ENCODE measurements around the gene RFPL2.
"Not testable (repeated sequence)": the region's sequence is repeated elsewhere in the genome, so short reads cannot be mapped to it uniquely, and the experiment has no call there.

Gene RFPL2

DNA sequence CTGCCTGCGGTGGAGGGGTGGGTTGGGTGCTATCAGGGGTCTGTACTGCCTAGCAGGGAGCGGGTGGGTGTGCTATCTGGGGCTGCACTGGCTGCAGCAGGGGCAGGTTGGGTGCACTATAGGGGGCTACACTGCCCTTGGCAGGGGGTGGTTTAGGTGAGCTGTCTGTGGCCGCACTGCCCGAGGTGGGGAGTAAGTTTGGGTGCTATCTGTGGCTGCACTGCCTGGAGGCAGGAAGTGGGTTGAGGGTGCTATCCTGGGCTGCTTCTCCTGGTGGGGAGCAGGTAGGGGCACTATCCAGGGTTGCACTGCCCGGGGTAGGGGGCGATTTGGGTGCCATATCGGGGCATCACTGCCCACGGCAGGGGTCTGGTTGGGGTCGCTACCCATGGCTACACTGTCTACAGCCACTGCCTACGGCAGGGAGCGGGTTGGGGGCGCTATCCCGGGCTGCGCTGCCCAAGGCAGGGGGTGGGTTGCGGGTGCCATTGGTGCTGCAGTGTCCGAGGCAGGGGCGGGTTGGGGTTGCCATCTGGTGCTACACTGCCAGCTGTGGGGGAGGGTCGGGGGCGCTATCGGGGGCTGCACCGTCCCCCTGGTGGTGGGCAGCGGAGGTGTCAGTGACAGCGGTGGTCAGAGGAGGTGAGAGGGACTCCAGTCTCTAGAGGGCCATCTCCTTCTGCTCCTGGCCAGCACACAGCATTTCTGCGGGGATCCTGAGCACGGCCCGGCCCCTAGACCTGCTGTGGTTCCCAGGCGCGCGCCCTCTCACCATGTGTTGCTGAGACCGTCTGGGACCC, 1.3 kb upstream of the RFPL2 start:
- no peak for DNase-seq

DNA sequence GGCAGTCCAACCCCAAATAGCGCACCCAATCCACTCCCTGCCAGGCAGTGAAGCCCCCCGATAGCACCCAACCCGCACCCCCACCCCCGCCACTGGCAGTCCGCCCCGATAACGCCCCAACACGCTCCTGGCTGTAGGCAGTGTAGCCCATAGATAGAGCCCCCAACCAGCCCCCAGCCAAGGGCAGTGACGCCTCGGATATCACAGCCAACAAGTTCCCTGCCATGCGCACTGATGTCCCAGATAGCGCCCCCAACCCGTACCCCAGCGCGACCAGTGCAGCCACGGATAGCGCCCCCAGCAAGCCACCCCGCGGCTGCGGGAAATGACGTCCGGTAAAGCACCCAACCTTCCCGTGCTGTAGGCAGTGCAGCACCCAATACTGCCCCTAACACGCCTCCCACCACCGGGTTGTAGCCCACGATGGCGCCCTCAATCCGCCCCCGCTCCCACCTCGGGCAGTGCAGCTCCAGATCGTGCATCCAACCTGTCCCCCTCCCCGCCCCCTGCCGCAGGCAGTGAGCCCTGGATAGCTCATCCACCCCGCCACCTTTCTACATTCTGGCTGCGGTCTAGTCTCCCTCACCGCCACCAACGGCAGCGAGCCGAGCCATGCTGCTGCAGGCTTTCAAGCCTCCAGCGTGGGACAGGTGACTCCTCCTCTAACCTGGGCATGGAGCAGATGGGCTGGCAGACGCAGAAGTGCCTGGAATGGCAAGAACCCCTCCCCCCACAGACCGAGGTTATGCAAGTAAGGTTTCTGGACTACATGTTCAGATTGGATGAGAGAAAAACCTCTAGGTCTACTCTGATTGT, 625 bp downstream of the RFPL2 start:
- DNase-seq = peak; percentile 40

DNA sequence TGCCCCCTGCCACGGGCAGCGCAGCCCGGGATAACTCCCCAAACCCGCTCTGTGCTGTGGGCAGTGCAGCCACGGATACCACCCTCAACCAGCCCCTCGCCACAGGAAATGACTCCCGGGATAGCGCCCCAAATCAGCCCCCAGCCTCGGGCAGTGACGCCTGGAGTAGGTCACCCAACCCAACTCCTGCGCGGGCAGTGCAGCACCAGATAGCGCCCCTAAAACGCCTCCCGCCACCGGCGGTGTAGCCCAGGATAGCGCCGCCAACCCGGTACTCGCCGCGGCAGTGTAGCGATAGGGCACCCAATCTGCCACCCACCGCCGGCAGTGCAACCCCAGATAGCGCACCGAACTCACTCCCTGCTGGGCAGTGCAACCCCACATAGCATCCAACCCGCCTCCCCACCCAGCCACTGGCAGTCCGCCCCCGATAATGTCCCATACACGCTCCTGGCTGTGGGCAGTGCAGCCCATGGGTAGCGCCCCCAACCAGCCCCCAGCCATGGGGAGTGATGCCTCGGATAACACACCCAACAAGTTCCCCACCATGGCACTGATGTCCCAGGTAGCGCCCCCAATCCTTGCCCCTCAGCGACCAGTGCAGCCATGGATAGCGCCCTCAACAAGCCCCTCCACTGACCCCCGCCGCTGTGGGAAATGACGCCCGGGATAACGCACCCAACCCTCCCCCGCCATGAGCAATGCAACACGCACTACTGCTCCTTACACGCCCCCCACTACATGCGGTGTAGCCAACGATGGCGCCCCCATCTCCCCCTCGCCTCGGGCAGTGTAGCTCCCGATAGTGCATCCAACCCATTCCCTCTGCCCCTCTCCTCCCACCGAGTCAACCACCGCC, 1.5 kb downstream of the RFPL2 start:
- DNase-seq = peak; percentile 35

DNA sequence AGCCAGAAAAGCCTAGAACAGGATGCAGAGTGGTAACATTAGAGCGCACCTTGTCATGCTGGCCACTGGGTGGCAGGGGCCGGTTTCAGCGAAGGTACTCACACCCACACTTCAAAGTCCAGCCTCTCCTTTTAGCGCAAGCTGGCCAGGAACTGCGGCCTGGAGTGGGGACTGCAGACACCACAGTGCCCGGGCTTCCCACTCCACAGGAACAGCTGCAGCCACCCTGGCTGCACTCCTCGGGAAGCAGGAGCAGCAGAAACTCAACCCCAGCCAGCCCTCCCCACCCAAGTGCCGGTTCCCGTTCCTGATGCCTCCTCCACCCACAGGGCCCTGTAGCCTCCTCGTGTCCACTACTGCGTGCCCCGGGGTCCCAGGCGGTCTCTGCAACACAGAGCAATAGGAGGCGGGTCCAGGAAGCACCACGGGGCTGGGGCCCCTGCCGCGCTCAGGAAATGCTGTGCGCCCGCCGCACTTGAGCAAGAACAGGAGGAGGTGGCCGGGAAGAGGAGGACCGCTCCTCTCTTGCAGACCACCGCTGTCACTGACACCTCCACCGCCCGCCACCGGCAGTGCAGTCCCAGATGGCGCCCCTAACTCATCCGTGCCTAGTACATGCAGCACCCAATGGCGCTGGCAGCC, 2.2 kb downstream of the RFPL2 start:
- peak; percentile 54 for DNase-seq

DNA sequence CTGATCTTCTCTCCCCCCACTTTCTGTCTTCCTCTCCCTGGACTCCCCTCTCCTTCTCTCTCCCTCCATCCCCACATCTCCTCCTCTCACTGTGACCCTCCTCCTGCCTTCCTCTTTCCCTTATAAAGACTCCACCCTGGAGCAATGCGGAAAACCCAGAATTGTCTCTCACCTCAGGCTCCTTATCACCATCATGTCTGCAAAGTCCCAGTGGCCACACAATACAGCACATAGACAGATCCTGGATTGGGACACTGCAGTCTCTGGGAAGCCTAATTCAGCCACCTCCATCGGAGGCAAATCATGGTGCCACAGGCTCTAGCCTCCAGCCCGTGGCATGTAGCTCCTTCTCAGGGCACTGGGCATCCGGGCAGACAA, 2.7 kb downstream of the RFPL2 start:
- DNase-seq = no peak

DNA sequence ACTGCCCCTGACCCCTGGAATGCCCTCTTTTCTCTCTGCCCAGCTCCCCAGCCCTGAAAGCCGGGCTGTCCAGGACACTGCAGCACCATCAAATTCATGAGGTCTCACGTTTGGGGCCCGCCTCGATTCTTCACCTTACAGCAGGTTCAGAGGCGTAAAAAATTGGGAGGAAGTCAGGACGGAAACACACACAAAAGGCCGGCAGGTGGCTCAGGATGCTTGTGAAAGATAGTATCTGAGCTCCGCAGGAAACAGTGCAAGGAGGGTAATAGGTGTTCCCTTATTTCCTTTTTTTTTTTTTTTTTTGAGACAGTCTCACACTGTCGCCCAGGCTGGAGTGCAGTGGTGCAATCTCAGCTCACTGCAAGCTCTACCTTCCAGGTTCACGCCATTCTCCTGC, 4.1 kb downstream of the RFPL2 start:
- peak; percentile 15 for DNase-seq

DNA sequence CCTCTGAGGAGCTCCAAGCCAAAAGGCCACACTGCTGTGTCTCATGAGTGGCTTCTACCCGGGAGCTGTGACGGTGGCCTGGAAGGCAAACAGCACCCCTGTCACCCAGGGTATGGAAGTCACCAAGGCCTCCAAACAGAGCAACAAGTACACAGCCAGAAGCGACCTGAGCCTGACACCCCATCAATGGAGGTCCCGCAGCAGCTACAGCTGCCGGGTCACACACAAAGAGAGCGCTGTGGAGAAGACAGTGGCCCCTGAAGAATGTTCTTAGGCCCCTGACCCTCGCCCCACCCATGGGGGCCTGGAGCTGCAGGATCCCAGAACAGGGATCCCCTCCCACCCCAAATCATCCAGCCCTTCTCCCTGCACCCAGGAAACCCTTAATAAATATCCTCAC, 4.9 kb downstream of the RFPL2 start:
- DNase-seq = no peak

DNA sequence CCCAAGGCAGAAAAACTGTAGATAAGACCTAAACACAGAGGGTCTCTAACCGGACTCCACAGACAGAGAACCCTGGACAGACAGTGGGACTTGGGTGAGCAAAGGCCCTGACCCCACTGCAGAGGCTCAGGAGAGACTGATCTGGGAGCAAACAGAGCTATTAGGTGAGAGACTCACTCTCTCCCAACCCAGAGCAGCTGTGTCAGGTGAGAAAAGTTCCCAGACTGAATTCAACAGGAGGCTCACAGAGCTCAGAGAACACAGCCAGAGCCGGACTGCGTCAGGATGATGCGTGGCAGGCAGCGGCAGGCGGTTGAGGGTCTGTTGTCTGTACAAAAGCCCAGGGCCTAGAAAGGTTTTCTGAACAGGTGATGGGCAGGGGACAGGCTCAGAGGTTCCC, 5.5 kb downstream of the RFPL2 start:
- DNase-seq = no peak

DNA sequence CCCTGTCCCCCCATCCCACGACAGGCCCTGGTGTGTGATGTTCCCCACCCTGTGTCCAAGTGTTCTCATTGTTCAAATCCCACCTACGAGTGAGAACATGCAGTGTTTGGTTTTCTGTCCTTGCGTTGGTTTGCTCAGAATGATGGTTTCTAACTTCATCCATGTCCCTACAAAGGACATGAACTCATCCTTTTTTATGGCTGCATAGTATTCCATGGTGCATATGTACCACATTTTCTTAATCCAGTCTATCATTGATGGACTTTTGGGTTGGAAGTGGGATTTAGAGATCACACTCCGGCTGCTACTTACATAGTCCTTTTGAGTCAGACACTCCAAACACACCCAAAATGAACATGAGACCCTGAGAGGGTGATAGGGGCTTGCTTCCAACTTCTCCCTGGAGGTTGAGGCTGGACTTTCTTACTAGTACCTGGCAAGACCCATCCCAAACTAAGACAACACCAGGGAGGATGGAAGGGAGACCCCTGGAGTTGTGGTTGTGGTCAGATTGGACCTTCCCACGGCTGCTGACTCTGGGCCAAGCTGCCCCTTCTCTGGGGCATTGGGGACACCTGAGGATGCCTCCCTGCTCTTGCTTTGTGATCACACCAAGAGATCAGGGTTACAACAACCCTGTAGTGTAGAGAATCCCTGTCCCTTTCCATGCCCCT, 7.2 kb downstream of the RFPL2 start:
- DNase-seq = not testable (repeated sequence)

DNA sequence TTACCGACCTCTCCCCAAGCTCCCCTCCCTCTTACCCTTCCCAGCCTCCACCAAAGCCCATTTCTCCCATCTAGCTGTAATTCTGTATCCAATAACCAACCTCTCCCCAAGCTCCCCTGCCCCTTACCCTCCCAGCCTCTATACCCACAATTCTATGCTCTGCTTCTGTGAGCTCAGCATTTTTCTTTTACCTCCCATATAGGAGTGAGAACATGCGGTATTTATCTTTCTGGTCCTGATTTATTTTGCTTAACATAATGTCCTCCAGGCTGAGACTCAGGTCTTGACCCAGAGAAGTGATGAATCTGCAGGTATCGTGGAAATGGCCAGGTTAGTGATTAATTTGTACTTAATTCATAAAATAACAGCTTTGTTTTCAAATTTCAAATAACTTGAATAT, 9.0 kb downstream of the RFPL2 start:
- not testable (repeated sequence) for DNase-seq

DNA sequence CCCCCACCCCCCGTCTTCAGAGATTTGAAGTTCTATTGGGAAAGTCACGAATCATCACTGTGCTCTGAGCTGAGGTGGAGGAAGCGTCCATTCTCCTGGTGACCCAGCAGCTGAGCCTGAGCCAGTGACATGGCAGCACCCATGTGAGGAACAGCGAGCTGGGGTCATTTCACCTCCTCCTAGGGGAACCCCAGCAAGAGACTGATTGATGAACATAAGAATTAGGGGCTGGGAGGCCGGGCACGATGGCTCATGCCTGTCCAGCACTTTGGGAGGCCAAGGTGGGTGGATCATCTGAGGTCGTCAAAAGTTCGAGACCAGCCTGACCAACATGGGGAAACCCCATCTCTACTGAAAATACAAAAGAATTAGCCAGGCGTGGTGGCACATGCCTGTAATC, 11.5 kb downstream of the RFPL2 start:
- DNase-seq = not testable (repeated sequence)

DNA sequence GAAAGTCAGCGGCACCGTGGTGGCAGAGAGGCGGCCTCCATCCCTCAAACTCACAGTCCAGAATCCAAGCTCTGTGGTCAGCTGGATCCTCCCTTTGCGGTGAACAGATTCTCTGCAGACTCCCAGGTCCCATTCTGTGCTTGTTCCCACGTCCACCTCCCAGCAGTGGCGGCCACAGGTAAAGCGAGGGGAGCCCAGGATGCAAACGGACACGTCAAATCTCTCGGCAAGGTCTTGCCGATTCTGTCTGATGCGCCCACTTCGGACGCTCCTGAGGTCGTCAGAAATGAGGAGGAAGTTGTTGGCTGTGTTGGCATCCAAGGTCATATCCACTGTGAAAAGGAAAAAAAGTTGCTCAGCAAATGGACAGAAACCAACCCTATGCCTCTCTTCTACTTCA, 13.9 kb downstream of the RFPL2 start:
- DNase-seq = not testable (repeated sequence)

DNA sequence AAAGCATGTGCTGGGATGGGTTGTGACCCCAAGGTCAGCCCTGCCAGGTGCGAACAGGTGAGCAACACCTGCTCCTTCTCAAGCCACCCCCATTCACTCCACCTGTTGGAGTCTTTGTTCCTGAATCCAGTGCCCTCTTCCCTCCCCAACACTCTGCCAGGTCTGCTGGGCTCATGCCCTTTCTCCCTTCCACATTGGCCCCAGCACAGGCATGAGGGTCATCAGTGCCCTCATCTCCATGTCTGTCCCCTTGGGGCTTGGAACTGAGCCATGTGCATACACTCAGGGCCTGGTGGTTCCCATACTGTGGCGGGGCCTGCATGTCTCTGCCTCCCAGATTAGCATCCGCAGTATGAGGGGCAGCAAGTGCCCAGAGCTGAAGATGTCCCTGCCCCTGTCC, 19.1 kb downstream of the RFPL2 start:
- DNase-seq = no peak

DNA sequence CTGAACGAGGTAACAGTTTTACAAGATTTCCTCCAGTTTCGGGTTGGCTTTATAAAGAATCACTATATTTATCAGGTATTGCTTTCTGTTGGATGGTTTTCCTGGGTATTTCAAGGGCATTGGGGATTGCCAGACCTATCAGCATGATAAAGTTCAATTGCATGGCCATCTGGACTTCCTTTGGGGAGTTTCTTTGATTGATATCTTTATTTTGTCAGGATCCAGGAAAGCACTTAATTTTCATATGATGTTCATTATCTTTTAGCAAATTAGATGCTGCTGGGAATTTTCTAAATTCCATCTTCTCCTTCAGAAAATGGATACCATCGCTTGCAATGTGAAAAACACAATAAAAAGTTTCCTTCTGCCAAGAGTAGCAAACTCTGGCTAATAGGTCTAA, 21.2 kb downstream of the RFPL2 start:
- no peak for DNase-seq

DNA sequence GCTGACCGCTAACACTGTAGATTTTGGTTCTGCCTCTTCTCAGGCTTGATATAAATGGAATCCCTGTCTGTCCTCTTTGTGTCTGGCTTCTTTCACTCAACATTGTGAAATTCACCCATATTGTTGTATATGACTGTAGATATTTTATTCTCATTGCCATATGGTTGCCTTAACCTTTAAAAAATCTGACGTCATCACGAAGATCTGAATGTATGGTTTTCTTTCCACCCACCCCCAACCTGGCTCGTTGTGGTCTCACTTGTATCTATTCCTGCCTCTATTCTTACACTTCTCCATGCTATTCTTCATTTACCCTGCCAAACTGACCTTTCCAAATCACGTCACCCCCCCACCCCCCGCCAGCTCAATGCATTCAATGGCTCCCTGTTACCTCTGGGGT, 23.8 kb downstream of the RFPL2 start:
- no peak for DNase-seq

DNA sequence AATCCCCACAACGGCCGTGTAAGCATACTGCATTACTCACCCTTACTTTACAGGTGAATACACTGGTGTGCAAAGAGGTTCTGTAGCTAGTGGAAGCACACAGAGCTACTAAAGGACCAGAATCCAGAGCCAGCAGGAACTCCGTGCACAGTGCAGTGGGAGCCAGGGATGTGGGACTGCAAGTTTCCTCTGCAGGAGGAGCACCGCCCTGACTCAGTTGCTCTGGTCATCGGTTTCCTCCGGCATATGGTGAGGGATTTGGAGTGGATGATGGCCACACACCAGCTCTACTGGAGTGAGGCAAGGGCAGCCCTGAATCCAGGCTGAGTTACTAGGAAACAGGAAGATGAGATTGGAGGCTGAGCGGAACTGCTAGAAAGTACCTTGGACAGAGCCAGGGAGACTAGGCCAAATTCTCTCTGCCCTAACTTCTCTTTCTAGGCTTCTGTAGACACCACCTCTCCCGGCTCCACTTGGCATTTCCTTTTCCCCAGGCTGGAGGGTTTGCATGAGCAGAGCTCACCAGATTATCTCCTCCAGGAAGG, 27.6 kb downstream of the RFPL2 start:
- DNase-seq = no peak

DNA sequence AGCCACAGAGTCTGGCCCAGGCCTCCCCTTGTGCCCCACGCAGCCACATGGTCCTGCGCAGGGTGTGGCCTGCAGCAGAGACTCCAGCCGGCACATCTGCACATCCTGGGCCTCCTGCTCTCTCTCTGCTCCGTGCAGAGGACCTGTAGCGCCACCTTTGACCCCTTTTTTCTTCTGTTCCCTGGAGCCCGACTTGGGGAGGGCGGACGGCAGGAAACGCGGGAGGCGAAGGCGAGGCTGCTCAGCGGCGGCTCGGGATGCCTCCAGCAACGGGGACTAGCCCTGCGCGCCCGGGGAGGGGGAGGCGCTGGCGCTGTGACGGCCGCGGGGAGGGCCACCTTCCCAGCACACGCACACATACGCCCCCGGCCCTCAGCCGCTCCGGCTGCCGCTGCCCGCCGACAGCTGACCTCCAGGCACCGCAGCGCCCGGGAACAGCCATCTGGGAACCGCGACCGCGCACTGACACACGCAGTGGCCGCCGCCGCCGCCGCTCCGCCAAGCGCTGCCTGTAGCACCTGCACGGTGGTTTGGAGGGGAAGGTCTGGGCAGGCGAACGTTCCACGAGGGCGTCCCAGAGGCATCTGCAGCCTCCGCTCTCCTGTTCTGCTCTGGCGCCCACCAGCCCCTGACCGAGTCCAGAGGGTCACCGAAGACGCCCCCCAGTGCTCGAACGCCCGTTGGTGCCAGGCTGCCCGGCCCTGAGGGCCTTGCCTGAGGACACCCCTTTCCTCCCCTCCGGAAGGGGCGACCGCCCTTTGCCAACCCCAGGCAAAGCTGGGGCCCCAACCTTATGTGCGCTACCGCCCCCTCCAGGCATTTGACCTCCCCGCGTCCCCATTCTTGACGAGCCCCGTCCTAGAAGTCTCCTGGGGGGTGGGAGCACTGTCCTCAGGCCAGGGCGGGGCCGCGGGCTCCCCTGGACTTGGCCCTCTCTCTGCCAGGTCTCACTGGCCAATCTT, 28.9 kb downstream of the RFPL2 start:
- peak; percentile 21 for DNase-seq

DNA sequence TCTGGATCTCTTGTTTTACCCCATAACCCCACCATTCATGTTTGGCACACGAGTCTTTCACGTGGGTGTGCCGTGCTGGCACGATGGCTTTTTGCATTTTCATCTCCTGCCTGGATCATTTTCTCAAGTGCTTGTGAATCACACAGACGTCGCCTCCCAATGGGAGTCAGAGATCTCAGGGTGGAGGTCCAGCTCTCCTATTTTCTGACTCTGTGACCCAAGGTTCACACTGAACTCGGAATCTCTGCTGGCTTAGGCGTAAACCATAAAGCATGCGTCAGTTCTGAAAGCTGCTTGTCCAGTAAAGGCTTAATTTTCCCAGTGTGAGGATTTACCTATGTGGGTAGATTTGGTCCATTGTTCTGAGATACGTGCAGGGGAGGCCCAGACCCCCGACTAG, 29.8 kb downstream of the RFPL2 start:
- DNase-seq = no peak

DNA sequence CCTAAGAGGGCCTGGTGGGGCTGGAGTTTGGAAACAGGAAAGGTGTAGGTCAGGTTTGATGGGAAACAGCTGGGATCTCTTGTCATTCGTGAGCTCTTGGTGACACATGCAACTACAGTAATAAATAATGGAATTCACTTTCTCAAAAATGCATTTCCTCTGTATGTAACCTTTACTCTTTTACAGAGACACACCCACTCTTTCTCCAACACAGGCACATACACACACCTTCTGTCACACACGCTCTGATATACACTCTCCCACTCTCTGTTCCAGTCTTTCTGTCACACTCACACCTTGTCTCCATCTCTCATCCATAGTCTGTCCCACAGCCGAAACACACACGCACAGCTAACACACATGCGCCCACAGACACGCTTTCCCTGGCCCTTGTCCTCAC, 39.2 kb downstream of the RFPL2 start:
- DNase-seq = no peak

DNA sequence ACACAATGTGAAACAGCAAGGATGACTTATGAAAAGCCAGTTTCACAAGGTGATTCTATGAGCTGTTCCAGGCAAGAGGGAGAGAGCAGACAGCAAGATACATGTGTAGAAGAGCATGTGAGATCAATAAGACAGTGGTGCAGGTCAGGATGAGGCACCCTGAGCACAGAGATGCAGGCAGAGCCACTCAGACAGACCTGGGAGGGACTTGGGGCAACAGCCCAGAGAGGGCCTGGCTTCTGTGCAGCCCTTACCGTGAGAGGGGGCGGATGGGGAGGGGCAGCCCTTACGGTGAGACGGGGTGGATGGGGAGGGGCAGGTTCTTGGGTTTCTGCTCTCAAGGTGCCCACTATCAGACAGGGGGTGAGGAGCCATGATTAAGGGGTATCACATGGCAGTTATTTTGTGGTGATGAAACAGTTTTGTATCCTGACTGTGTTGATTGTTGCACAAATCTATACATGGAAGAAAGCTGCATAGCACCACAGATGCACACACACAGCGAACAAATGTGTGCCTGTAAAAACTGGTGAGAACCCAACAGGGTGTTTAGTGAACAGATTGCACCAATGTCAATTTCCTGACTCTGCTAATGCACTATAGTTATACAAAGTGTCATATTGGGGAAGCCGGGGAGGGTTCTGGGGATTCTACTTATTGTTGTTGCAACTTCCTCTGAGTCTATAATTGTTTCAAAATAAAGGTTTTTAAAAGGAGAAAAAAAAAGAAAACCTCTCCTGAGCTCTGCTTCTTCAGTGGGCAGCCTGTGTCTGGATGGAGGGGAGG, 40.6 kb downstream of the RFPL2 start:
- no peak for DNase-seq

Measured in stimulated activated CD4-positive, alpha-beta T cell treated with anti-CD3 and anti-CD28 coated beads, Interleukin-15, amount 100 ng/mL, for 24 hours (primary cell).